ENCODE results near the gene GON4L. TPM values are rescaled to one million over a fixed set of nuclear protein-coding genes. Genes with fewer than 3 reads are reported as not detected.
"Not testable (repeated sequence)": the region's sequence is repeated elsewhere in the genome, so short reads cannot be mapped to it uniquely, and the experiment has no call there.

Gene GON4L
- total RNA-seq, 1 donor from 2014 or later = 42.8 TPM

- DNase-seq (ENCODE audit: low spot score in 2 of 2) (no peak), FAIRE-seq (no peak)
Measured at GRCh38 chr1:155761736-155762405, 95.1 kb downstream of the GON4L start.

DNA sequence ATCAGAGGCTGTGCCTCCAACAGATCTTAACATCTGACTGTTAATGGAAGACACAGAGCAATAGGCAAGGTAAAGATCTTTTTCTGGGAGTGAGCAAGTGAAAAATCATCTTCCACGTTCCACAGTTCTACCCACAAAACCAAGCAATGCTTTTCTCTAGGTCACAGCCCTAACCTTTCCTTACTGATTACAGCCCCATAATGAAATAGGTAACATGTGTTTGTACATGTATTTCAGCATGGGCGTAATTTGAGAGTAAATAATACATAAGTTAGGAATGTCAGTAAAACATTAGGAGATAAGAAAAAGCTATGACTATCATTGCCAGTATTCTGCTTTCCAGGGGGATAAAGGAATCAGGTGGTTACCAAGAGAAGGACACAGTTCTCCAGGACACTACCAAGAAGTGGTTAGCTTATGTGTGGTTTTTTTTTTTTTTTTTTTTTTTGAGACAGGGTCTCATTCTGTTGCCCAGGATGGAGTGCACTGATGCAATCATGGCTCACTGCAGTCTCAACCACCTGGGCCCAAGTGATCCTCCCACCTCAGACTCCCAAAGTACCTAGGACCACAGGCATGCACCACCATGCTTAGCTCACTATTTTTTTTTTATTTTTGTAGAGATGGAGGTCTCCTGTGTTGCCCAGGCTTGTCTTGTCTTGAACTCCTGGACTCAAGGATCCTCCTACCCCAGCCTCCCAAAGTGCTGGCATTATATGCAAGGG, 96.1 kb downstream of the GON4L start:
- no peak for DNase-seq (ENCODE audit: low spot score in 2 of 2)
- no peak for FAIRE-seq

DNA sequence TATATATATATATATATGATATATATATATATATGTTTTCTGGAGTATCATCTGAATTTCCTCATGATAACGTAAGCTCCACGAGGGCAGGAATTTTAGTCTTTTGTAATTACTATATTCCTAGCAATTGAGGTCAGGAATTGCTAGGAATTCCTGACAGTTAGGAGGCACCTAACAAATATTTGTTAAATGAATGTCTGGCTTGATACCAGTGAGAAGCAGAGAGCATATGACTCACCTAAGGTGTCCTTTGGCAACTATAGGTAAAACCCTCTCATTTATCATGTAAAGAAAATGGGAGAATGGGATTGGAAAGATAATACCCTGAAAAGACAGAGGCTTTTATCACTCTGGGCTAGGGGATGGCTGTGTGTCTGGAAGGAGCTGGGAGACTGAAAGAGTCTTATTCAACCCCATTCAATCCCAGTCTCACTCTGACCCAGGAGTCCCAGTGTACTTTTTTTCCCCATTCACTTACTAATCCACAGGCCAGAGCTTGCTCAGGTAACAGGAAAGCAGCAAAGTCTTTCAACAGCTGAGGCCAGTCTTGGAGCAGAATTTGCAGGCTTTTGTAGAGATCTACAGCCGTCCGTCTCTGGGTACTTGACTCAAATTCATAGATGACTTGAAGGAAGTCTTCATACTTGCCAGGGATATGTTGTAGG, 96.9 kb downstream of the GON4L start:
- FAIRE-seq (no peak), DNase-seq (ENCODE audit: low spot score in 2 of 2) (no peak)

- FAIRE-seq; DNase-seq (ENCODE audit: low spot score in 2 of 2): not testable (repeated sequence)
Measured at GRCh38 chr1:155759017-155759416, 98.0 kb downstream of the GON4L start.

- not testable (repeated sequence) for DNase-seq (ENCODE audit: low spot score in 2 of 2); FAIRE-seq
Measured at GRCh38 chr1:155748141-155748540, 108.9 kb downstream of the GON4L start.

DNA sequence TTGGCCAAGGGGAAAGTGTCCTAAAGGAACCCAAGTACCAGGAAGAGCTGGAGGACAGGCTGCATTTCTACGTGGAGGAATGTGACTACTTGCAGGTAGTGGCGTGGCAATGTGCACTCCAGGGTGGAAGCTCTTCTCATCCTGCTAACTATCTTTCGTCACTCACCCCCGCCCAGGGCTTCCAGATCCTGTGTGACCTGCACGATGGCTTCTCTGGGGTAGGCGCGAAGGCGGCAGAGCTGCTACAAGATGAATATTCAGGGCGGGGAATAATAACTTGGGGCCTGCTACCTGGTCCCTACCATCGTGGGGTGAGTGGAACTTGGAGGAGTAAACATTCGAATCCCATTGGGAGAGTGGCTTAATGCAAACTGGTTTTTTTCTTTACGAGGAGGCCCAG, 109.4 kb downstream of the GON4L start:
- not testable (repeated sequence) for FAIRE-seq; DNase-seq (ENCODE audit: low spot score in 2 of 2)

DNA sequence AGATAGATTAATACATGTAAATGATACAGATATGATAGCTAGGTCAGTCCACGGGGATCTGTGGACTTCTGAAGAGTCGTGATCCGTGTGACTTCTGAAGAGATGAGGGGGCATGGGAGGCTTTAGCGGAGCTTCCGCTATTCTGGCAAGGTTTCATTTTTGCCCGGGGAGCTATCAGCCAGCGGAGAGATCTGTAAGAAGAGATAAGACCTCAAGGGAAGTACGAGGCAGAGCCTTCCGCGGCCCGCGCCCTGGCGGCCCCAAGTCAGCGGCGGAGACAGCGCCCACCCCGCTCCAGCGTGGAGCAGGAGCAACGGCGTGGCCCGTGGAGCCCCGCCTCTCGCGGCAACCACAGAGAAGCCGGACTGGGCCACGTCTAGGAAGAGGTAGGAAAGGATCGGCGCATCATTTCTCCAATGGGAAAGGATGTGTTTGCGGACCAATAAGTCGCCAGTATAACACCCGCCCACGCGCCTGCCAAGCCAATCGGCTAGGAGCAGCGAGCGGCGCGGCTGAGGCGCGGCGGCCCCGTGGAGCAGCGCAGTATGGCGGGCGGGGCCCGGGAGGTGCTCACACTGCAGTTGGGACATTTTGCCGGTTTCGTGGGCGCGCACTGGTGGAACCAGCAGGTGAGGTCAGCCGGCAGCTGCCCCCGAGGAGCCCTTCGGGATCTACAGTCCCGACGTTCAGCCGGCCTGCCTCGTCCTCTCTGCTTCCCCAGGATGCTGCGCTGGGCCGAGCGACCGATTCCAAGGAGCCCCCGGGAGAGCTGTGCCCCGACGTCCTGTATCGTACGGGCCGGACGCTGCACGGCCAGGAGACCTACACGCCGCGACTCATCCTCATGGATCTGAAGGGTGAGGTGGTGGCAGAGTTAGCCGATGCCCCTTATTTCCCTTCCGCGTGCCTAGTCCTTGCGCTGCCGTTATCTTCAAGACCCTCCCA, 111.5 kb downstream of the GON4L start:
- FAIRE-seq = not testable (repeated sequence)
- peak; percentile 80 to 81 for DNase-seq (ENCODE audit: low spot score in 2 of 2)

- no peak for DNase-seq (ENCODE audit: low spot score in 2 of 2)
- no peak for FAIRE-seq
Measured at GRCh38 chr1:155744711-155745283, 112.2 kb downstream of the GON4L start.

DNA sequence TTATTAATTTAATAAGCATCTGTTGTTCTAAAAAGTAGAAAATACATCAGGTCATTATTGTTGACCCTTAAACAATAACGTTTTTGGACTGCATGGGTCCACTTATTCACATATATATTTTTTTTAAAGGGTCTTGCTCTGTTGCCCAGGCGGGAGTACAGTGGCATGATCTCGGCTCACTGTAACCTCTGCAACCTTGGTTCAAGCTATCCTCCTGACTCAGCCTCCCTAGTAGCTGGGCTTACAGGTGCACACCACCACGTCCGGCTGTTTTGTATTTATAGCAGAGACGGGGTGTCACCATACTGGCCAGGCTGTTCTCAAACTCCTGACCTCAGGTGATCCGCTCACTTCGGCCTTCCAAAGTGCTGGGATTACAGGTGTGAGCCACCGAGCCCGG, 115.1 kb downstream of the GON4L start:
- no peak for FAIRE-seq
- DNase-seq (ENCODE audit: low spot score in 2 of 2) = no peak

- DNase-seq (ENCODE audit: low spot score in 2 of 2) (no peak), FAIRE-seq (no peak)
Measured at GRCh38 chr1:155740995-155741394, 116.0 kb downstream of the GON4L start.

DNA sequence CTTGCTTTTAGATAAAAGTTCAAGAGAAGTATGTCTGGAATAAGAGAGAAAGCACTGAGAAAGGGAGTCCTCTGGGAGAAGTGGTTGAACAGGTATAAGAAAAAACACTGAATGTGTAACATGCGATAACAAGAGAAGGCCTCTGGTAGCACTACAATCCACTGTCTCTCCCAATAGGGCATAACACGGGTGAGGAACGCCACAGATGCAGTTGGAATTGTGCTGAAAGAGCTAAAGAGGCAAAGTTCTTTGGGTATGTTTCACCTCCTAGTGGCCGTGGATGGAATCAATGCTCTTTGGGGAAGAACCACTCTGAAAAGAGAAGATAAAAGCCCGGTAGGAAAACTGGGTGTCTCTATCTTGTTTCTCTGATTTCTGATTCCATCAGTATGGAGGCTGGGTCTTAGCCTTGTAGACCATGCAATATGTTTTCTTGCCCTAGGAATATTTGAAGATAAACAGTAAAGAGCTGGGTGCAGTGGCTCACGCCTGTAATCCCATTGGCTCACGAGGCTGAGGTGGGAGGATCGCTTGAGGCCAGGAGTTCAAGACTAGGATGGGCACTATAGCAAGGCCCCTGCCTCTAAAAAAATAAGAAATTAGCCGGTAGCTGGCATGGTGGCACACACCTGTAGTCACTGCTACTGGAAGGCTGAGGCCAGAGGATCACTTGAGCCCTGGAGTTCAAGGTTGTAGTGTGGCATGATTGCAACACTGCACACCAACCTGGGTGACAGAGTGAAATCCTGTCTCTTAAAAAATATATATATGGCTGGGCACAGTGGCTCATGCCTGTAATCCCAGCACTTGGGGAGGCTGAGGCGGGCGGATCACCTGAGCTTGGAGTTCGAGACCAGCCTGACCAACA, 127.7 kb downstream of the GON4L start:
- DNase-seq (ENCODE audit: low spot score in 2 of 2) = peak; percentile 14 to 32
- no peak for FAIRE-seq

- FAIRE-seq (no peak), DNase-seq (ENCODE audit: low spot score in 2 of 2) (no peak)
Measured at GRCh38 chr1:155725142-155725541, 131.9 kb downstream of the GON4L start.

DNA sequence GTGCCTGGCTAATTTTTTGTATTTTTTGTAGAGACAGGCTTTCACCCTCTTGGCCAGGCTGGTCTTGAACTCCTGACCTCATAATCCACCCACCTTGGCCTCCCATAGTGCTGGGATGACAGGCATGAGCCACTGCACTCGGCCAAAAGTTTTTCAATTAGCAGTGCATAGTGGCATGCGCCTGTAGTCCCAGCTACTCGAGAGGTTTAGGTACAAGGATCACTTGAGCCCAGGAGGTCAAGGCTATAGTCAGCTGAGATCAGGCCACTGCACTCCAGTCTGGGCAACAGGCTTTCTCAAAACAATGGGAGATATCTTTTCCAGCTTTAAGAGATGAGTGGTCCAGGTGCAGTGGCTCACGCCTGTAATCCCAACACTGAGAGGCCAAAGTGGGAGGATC, 137.3 kb downstream of the GON4L start:
- FAIRE-seq (no peak), DNase-seq (ENCODE audit: low spot score in 2 of 2) (no peak)

DNA sequence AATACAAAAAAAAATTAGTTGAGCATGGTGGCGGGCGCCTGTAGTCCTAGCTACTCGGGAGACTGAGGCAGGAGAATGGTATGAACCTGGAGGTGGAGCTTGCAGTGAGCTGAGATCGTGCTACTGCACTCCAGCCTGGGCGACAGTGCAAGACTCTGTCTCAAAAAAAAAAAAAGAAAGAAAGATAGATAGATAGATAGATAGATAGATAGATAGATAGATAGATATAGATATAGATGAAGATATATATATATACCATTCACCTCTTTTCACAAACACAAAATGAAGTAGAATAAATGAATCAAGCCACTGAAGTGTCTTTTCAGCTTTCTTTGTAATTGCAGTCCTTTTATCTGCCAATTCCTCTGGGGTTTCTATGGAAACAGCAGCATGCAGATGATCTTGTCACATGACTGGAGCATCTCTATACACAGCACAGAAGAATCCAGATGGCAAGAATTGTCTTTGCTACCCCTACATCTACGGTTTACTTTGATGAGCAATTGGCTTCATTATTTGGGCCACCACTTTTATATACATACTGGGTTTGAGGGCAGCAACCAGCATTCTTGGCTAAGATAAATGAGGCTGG, 138.4 kb downstream of the GON4L start:
- peak in 1 of 2 donors; percentile 12 for DNase-seq (ENCODE audit: low spot score in 2 of 2)
- FAIRE-seq = not testable (repeated sequence)

GRCh38 chr1:155717041-155717440, 140.0 kb downstream of the GON4L start:
- DNase-seq (ENCODE audit: low spot score in 2 of 2) = no peak
- no peak for FAIRE-seq

DNA sequence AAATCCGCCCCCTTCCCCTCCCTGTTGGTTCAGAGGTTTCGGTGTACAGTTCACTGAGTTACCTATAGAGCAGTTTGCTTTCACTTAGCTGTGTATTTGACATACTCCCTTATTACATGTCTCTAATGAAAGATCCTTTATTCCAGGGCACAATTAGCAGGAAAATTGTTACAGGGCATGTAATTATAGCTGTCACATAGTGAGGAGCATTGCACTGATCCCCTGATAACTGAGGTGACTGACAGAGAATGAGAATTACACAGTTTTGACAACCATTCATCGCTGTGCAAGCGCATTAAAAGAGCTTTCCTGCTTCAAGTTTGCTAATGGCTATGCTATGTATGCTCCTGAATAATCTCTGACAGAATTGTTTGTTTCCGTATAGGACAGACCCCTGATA, 141.2 kb downstream of the GON4L start:
- no peak for FAIRE-seq
- DNase-seq (ENCODE audit: low spot score in 2 of 2) = no peak

- DNase-seq (ENCODE audit: low spot score in 2 of 2); FAIRE-seq: not testable (repeated sequence)
Measured at GRCh38 chr1:155715056-155715455, 142.0 kb downstream of the GON4L start.

- DNase-seq (ENCODE audit: low spot score in 2 of 2) (no peak), FAIRE-seq (no peak)
Measured at GRCh38 chr1:155713075-155713474, 143.9 kb downstream of the GON4L start.

DNA sequence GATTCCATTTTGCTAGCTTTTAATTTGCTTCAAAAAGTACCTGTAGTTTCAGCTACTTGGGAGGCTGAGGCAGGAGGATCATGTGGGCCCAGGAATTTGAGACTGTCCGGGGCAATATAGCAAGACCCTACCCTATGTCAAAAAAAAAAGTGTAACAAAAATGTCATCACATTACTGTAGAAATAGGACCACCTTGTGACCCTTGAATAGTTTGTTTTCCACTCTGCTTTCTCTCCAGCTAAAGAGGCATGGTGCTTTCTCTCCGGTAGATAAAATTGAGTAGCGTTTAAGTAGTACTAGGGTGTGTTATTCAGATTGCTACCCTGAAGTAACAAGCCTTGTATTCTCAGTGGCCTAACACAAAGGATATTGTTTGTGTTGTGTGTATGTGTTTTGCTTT, 144.4 kb downstream of the GON4L start:
- not testable (repeated sequence) for FAIRE-seq; DNase-seq (ENCODE audit: low spot score in 2 of 2)
